SK-N-SH treated with all-trans-retinoic acid at 6 μM for 48 hours (cell line): ENCODE results near the gene DDX1.

Experiments
- ATAC-seq: fragments of 200-7000 bp; cut with Tn5 transposase; 3 replicates; pipeline ENCODE4 v1.9.1; 2020; ENCODE audit warnings: mild to moderate bottlenecking, moderate library complexity
- ARNTL ChIP-seq: fragments of 450-650 bp; formaldehyde crosslinking; IDR thresholded peaks from 2 replicates; pipeline ENCODE4 v1.5.0; 2020; ENCODE audit warnings: low read depth, mild to moderate bottlenecking, moderate library complexity, borderline replicate concordance
- BACH2 ChIP-seq: fragments of 250-450 bp; sonication (Bioruptor Pico); IDR thresholded peaks from 2 replicates; pipeline ENCODE4 v1.9.0; 2021; ENCODE audit warnings: mild to moderate bottlenecking, borderline replicate concordance
- CSDC2 ChIP-seq: fragments of 250-450 bp; sonication (Bioruptor Pico); IDR thresholded peaks from 2 replicates; pipeline ENCODE4 v1.5.0; 2020; ENCODE audit warnings: mild to moderate bottlenecking, moderate library complexity
- ESRRG ChIP-seq: fragments of 250-450 bp; sonication (Bioruptor Pico); IDR thresholded peaks from 2 replicates; pipeline ENCODE4 v1.6.1; 2021; ENCODE audit warnings: mild to moderate bottlenecking
- GLIS3 ChIP-seq: fragments of 250-450 bp; sonication (Bioruptor Pico); IDR thresholded peaks from 2 replicates; pipeline ENCODE4 v1.5.0; 2020; ENCODE audit warnings: mild to moderate bottlenecking, moderate library complexity
- ISL1 ChIP-seq: fragments of 250-450 bp; sonication (Bioruptor Pico); IDR thresholded peaks from 2 replicates; pipeline ENCODE4 v2.1.2; 2022; ENCODE audit warnings: mild to moderate bottlenecking, moderate library complexity
- OSR1 ChIP-seq: fragments of 250-450 bp; sonication (Bioruptor Pico); IDR thresholded peaks from 2 replicates; pipeline ENCODE4 v1.8.0; 2022; ENCODE audit warnings: moderate library complexity, mild to moderate bottlenecking, inconsistent platforms
- PPARA ChIP-seq: fragments of 250-450 bp; sonication (Bioruptor Pico); IDR thresholded peaks from 2 replicates; pipeline ENCODE4 v1.5.0; 2020; ENCODE audit warnings: mild to moderate bottlenecking, borderline replicate concordance
- RARB ChIP-seq: fragments of 250-450 bp; sonication (Bioruptor Pico); IDR thresholded peaks from 2 replicates; pipeline ENCODE4 v1.8.0; 2021; ENCODE audit warnings: mild to moderate bottlenecking, moderate library complexity
- SNAI2 ChIP-seq: fragments of 250-450 bp; sonication (Bioruptor Pico); IDR thresholded peaks from 2 replicates; pipeline ENCODE4 v1.5.0; 2020; ENCODE audit warnings: mild to moderate bottlenecking, moderate library complexity
- TCF4 ChIP-seq: fragments of 250-450 bp; sonication (Bioruptor Pico); IDR thresholded peaks from 2 replicates; pipeline ENCODE4 v1.8.0; 2021; ENCODE audit warnings: mild to moderate bottlenecking, moderate library complexity, borderline replicate concordance
- TOX ChIP-seq: fragments of 250-450 bp; sonication (Bioruptor Pico); IDR thresholded peaks from 2 replicates; pipeline ENCODE4 v1.8.0; 2021; ENCODE audit warnings: mild to moderate bottlenecking, moderate library complexity, borderline replicate concordance
- ZC3H10 ChIP-seq: fragments of 250-450 bp; sonication (Bioruptor Pico); IDR thresholded peaks from 2 replicates; pipeline ENCODE4 v1.5.1; 2021; ENCODE audit warnings: mild to moderate bottlenecking, moderate library complexity
- ZFP3 ChIP-seq: fragments of 250-450 bp; sonication (Bioruptor Pico); IDR thresholded peaks from 2 replicates; pipeline ENCODE4 v1.5.0; 2020; ENCODE audit warnings: mild to moderate bottlenecking, moderate library complexity
- ZFP30 ChIP-seq: fragments of 450-650 bp; formaldehyde crosslinking; IDR thresholded peaks from 2 replicates; pipeline ENCODE4 v1.5.0; 2022; ENCODE audit warnings: mild to moderate bottlenecking, moderate library complexity
- ZNF565 ChIP-seq: fragments of 450-650 bp; formaldehyde crosslinking; conservative IDR thresholded peaks from 2 replicates; pipeline ENCODE4 v1.5.0; 2020; ENCODE audit warnings: low read depth, mild to moderate bottlenecking, moderate library complexity
- ZNF70 ChIP-seq: fragments of 450-650 bp; formaldehyde crosslinking; IDR thresholded peaks from 2 replicates; pipeline ENCODE4 v1.5.0; 2020; ENCODE audit warnings: mild to moderate bottlenecking, moderate library complexity
- ZNF8 ChIP-seq: fragments of 450-650 bp; formaldehyde crosslinking; IDR thresholded peaks from 2 replicates; pipeline ENCODE4 v1.5.0; 2020; ENCODE audit warnings: mild to moderate bottlenecking, moderate library complexity
- TF ChIP-seq, protein P1 (sequence below): fragments of 250-450 bp; sonication (Bioruptor Pico); IDR thresholded peaks from 2 replicates; pipeline ENCODE4 v1.5.1; 2020; ENCODE audit warnings: low read depth, mild to moderate bottlenecking, moderate library complexity
- TF ChIP-seq, protein P2 (sequence below): fragments of 250-450 bp; sonication (Bioruptor Pico); IDR thresholded peaks from 2 replicates; pipeline ENCODE4 v1.8.0; 2021; ENCODE audit warnings: low read depth, mild to moderate bottlenecking, moderate library complexity, borderline replicate concordance
- TF ChIP-seq, protein P3 (sequence below): fragments of 250-450 bp; sonication (Bioruptor Pico); IDR thresholded peaks from 2 replicates; pipeline ENCODE4 v1.5.0; 2020; ENCODE audit warnings: mild to moderate bottlenecking, moderate library complexity

Gene DDX1

GRCh38 chr2:15553951-15554350 lies 37.7 kb upstream of the DDX1 start:
- TF ChIP-seq ZNF565 (CRISPR knock-in tag) = no peak
- TF ChIP-seq ESRRG = no peak
- TF ChIP-seq ISL1 (CRISPR knock-in tag) = no peak
- TF ChIP-seq ZNF8 (CRISPR knock-in tag) = no peak
- TF ChIP-seq, protein P1, sequence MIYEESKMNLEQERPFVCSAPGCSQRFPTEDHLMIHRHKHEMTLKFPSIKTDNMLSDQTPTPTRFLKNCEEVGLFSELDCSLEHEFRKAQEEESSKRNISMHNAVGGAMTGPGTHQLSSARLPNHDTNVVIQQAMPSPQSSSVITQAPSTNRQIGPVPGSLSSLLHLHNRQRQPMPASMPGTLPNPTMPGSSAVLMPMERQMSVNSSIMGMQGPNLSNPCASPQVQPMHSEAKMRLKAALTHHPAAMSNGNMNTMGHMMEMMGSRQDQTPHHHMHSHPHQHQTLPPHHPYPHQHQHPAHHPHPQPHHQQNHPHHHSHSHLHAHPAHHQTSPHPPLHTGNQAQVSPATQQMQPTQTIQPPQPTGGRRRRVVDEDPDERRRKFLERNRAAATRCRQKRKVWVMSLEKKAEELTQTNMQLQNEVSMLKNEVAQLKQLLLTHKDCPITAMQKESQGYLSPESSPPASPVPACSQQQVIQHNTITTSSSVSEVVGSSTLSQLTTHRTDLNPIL = no peak
- TF ChIP-seq ARNTL = no peak
- no peak for TF ChIP-seq BACH2 (CRISPR knock-in tag)
- TF ChIP-seq, protein P2, sequence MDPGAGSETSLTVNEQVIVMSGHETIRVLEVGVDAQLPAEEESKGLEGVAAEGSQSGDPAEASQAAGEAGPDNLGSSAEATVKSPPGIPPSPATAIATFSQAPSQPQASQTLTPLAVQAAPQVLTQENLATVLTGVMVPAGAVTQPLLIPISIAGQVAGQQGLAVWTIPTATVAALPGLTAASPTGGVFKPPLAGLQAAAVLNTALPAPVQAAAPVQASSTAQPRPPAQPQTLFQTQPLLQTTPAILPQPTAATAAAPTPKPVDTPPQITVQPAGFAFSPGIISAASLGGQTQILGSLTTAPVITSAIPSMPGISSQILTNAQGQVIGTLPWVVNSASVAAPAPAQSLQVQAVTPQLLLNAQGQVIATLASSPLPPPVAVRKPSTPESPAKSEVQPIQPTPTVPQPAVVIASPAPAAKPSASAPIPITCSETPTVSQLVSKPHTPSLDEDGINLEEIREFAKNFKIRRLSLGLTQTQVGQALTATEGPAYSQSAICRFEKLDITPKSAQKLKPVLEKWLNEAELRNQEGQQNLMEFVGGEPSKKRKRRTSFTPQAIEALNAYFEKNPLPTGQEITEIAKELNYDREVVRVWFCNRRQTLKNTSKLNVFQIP (CRISPR knock-in tag) = no peak
- TF ChIP-seq SNAI2 (CRISPR knock-in tag) = no peak
- TF ChIP-seq ZFP3 = no peak
- TF ChIP-seq GLIS3 (CRISPR knock-in tag) = no peak
- TF ChIP-seq CSDC2 (CRISPR knock-in tag) = no peak
- no peak for TF ChIP-seq RARB (CRISPR knock-in tag)
- TF ChIP-seq ZNF70 (CRISPR knock-in tag) = no peak
- ATAC-seq = no peak

DNA sequence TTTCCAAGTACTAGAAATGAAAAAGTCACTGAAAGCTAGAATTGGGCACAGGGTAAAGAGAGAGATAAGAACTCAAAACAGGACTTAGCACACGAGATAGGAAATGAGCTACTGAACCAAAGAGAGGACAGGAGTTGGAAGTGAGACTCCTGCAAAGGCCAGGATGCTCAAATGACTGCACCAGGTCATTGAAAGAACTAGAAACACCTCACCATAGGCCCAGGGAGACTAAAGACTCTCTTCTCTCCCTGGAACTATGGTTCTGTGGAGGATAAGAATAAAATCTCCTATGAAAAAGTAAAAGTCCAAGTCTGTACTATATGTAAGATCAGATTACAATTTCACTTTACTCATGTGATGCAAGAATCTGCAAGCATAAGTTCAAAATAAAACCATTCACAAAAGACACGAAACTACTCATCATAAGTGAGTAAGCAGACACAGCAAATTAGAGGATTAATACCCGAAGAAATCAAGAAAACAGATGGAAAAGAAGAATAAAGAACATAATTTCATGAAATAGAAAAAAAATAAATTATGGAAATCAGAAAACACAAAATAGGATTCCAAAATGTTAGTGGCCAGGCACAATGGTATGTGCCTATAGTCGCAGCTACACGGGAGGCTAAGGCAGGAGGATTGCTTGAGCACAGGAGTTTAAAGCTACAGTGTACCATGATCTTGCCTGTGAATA lies 37.0 kb upstream of the DDX1 start:
- ATAC-seq = no peak
- TF ChIP-seq OSR1 (CRISPR knock-in tag) = no peak
- no peak for TF ChIP-seq PPARA (CRISPR knock-in tag)
- TF ChIP-seq ZNF8 (CRISPR knock-in tag) = no peak
- no peak for TF ChIP-seq ZC3H10 (CRISPR knock-in tag)
- no peak for TF ChIP-seq ISL1 (CRISPR knock-in tag)
- TF ChIP-seq SNAI2 (CRISPR knock-in tag) = no peak
- TF ChIP-seq ZNF70 (CRISPR knock-in tag) = no peak
- TF ChIP-seq, protein P1 = no peak
- TF ChIP-seq GLIS3 (CRISPR knock-in tag) = no peak
- TF ChIP-seq, protein P2 (CRISPR knock-in tag) = no peak
- TF ChIP-seq CSDC2 (CRISPR knock-in tag) = no peak
- TF ChIP-seq ZFP3 = no peak
- TF ChIP-seq TOX (CRISPR knock-in tag) = no peak
- TF ChIP-seq RARB (CRISPR knock-in tag) = no peak
- no peak for TF ChIP-seq TCF4 (CRISPR knock-in tag)
- TF ChIP-seq, protein P3, sequence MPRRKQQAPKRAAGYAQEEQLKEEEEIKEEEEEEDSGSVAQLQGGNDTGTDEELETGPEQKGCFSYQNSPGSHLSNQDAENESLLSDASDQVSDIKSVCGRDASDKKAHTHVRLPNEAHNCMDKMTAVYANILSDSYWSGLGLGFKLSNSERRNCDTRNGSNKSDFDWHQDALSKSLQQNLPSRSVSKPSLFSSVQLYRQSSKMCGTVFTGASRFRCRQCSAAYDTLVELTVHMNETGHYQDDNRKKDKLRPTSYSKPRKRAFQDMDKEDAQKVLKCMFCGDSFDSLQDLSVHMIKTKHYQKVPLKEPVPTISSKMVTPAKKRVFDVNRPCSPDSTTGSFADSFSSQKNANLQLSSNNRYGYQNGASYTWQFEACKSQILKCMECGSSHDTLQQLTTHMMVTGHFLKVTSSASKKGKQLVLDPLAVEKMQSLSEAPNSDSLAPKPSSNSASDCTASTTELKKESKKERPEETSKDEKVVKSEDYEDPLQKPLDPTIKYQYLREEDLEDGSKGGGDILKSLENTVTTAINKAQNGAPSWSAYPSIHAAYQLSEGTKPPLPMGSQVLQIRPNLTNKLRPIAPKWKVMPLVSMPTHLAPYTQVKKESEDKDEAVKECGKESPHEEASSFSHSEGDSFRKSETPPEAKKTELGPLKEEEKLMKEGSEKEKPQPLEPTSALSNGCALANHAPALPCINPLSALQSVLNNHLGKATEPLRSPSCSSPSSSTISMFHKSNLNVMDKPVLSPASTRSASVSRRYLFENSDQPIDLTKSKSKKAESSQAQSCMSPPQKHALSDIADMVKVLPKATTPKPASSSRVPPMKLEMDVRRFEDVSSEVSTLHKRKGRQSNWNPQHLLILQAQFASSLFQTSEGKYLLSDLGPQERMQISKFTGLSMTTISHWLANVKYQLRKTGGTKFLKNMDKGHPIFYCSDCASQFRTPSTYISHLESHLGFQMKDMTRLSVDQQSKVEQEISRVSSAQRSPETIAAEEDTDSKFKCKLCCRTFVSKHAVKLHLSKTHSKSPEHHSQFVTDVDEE (CRISPR knock-in tag) = no peak
- no peak for TF ChIP-seq ZFP30 (CRISPR knock-in tag)
- no peak for TF ChIP-seq ARNTL

DNA sequence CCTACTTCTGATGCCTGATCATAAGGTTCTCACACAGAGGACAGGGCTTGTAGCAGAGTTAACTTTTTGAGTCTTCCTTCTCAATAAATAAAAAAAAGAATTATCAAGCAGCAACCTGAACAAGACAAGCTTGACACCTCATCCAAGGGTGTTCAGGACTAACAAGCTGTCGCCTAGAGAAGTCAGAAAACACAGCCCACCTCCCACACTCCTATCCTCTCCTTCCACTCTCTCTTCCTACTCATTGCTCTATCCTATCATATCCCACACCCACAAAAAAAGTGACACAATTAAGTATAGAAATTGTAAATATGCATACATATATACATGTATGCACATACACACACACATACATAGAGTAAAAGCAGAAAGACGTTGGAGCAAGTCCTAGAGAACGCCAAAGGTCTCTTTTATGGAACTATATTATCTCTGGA lies 35.9 kb upstream of the DDX1 start:
- TF ChIP-seq BACH2 (CRISPR knock-in tag) (no peak), TCF4 (CRISPR knock-in tag) (no peak), ZFP3 (no peak), RARB (CRISPR knock-in tag) (no peak)
- TF ChIP-seq, protein P1 = no peak
- no peak for ATAC-seq
